WTC11 (cell line): ENCODE data around the gene NR3C1. TPM values are rescaled to one million over a fixed set of nuclear protein-coding genes. Genes with fewer than 3 reads are reported as not detected.

ENCODE experiments used
- ATAC-seq: fragments of 200-7000 bp; cut with Tn5 transposase; 2 replicates; pipeline ENCODE4 v1.10.0; 2021; ENCODE audit warnings: mild to moderate bottlenecking, moderate library complexity
- CTCF ChIA-PET: fragments of 300-600 bp; sonication (Branson Sonifier 250); formaldehyde crosslinking; loops from one replicate; lab custom pipeline; 2021; ENCODE audit warnings: antibody characterized with exemption; lab: Charles Lee
- POLR2A ChIA-PET: fragments of 350-600 bp; sonication (Branson Sonifier 250); formaldehyde crosslinking; loops from one replicate; lab custom pipeline; 2021; ENCODE audit warnings: antibody characterized with exemption; lab: Charles Lee
- DNase-seq: peaks from one replicate; pipeline ENCODE4 v3.0.0; 2021; ENCODE audit warnings: low spot score
- H3K27ac Mint-ChIP-seq: 2 replicates; pipeline ENCODE4 v1.8.0; 2021; ENCODE audit warnings: mixed read lengths
- H3K27me3 Mint-ChIP-seq: 2 replicates; pipeline ENCODE4 v1.8.0; 2021; ENCODE audit warnings: low read depth, mild to moderate bottlenecking, moderate library complexity, mixed read lengths
- H3K36me3 Mint-ChIP-seq: 2 replicates; pipeline ENCODE4 v1.8.0; 2021; ENCODE audit warnings: mixed read lengths
- H3K4me1 Mint-ChIP-seq: 2 replicates; pipeline ENCODE4 v1.8.0; 2022; ENCODE audit warnings: mixed read lengths
- H3K4me3 Mint-ChIP-seq: 2 replicates; pipeline ENCODE4 v1.8.0; 2021; ENCODE audit warnings: mild to moderate bottlenecking, moderate library complexity, mixed read lengths
- H3K9me3 Mint-ChIP-seq: 2 replicates; pipeline ENCODE4 v1.8.0; 2021; ENCODE audit warnings: mixed read lengths
- CREB1 ChIP-seq: sonication (generic); formaldehyde crosslinking; IDR thresholded peaks from 2 replicates; pipeline ENCODE4 v1.8.0; 2023; ENCODE audit warnings: mild to moderate bottlenecking, missing genetic modification reagents
- CREM ChIP-seq: sonication (generic); formaldehyde crosslinking; IDR thresholded peaks from 2 replicates; pipeline ENCODE4 v1.8.1; 2022; ENCODE audit warnings: mild to moderate bottlenecking, missing genetic modification reagents, moderate library complexity
- ELF4 ChIP-seq: sonication (generic); formaldehyde crosslinking; IDR thresholded peaks from 2 replicates; pipeline ENCODE4 v1.8.1; 2022; ENCODE audit warnings: low read depth, mild to moderate bottlenecking, moderate library complexity, missing genetic modification reagents
- GRHL2 ChIP-seq: fragments of 250-450 bp; sonication (Bioruptor Pico); IDR thresholded peaks from 2 replicates; pipeline ENCODE4 v1.8.0; 2022; ENCODE audit warnings: mild to moderate bottlenecking, moderate library complexity; ENCODE audit not compliant: insufficient replicate concordance, severe bottlenecking
- NFE2L1 ChIP-seq: sonication (generic); formaldehyde crosslinking; IDR thresholded peaks from 2 replicates; pipeline ENCODE4 v1.8.1; 2023; ENCODE audit warnings: missing genetic modification reagents
- RELA ChIP-seq: sonication (generic); formaldehyde crosslinking; IDR thresholded peaks from 2 replicates; pipeline ENCODE4 v1.8.1; 2022; ENCODE audit warnings: missing genetic modification reagents, mild to moderate bottlenecking, borderline replicate concordance
- RORB ChIP-seq: fragments of 250-450 bp; sonication (Bioruptor Pico); IDR thresholded peaks from 2 replicates; pipeline ENCODE4 v1.9.0; 2021; ENCODE audit warnings: mild to moderate bottlenecking
- SP1 ChIP-seq: sonication (generic); formaldehyde crosslinking; conservative IDR thresholded peaks from 2 replicates; pipeline ENCODE4 v1.8.1; 2022; ENCODE audit warnings: missing genetic modification reagents
- TEAD4 ChIP-seq: sonication (generic); formaldehyde crosslinking; IDR thresholded peaks from 2 replicates; pipeline ENCODE4 v1.8.0; 2022; ENCODE audit warnings: mild to moderate bottlenecking, missing genetic modification reagents
- ZNF416 ChIP-seq: fragments of 250-450 bp; sonication (Bioruptor Pico); IDR thresholded peaks from 2 replicates; pipeline ENCODE4 v1.9.0; 2021; ENCODE audit warnings: mild to moderate bottlenecking, inconsistent platforms
- total RNA-seq: library from RNA; stranded (reverse); gene quantifications from 3 replicates; pipeline ENCODE4 v1.2.3, GENCODE V29; 2021
- TF ChIP-seq, protein P1 (sequence below): sonication (generic); formaldehyde crosslinking; IDR thresholded peaks from 2 replicates; pipeline ENCODE4 v1.8.0; 2022; ENCODE audit warnings: mild to moderate bottlenecking, missing genetic modification reagents
- TF ChIP-seq, protein P2 (sequence below): sonication (generic); formaldehyde crosslinking; IDR thresholded peaks from 2 replicates; pipeline ENCODE4 v1.8.1; 2022; ENCODE audit warnings: mild to moderate bottlenecking, missing genetic modification reagents, moderate library complexity, borderline replicate concordance
- TF ChIP-seq, protein P3 (sequence below): fragments of 250-450 bp; sonication (Bioruptor Pico); IDR thresholded peaks from 2 replicates; pipeline ENCODE4 v1.9.0; 2021; ENCODE audit warnings: mild to moderate bottlenecking, borderline replicate concordance
- TF ChIP-seq, protein P4 (sequence below): sonication (generic); formaldehyde crosslinking; IDR thresholded peaks from 2 replicates; pipeline ENCODE4 v1.8.0; 2022; ENCODE audit warnings: mild to moderate bottlenecking, missing genetic modification reagents
- TF ChIP-seq, protein P5 (sequence below): sonication (generic); formaldehyde crosslinking; IDR thresholded peaks from 2 replicates; pipeline ENCODE4 v1.8.0; 2022; ENCODE audit warnings: mild to moderate bottlenecking, missing genetic modification reagents
- TF ChIP-seq, protein P6 (sequence below): sonication (generic); formaldehyde crosslinking; IDR thresholded peaks from 2 replicates; pipeline ENCODE4 v1.8.1; 2022; ENCODE audit warnings: low read depth, missing genetic modification reagents, borderline replicate concordance
- TF ChIP-seq, protein P7 (sequence below): sonication (generic); formaldehyde crosslinking; IDR thresholded peaks from 2 replicates; pipeline ENCODE4 v1.8.1; 2023; ENCODE audit warnings: mild to moderate bottlenecking, missing genetic modification reagents, moderate library complexity
- TF ChIP-seq, protein P8 (sequence below): sonication (generic); formaldehyde crosslinking; IDR thresholded peaks from 2 replicates; pipeline ENCODE4 v1.8.1; 2023; ENCODE audit warnings: mild to moderate bottlenecking, moderate library complexity, missing genetic modification reagents
- TF ChIP-seq, protein P9 (sequence below): sonication (generic); formaldehyde crosslinking; IDR thresholded peaks from 2 replicates; pipeline ENCODE4 v1.8.1; 2022; ENCODE audit warnings: mild to moderate bottlenecking, moderate library complexity, missing genetic modification reagents

The NR3C1 gene
- total RNA-seq, 1 experiment from 2014 or later, result 15.0 TPM

DNA sequence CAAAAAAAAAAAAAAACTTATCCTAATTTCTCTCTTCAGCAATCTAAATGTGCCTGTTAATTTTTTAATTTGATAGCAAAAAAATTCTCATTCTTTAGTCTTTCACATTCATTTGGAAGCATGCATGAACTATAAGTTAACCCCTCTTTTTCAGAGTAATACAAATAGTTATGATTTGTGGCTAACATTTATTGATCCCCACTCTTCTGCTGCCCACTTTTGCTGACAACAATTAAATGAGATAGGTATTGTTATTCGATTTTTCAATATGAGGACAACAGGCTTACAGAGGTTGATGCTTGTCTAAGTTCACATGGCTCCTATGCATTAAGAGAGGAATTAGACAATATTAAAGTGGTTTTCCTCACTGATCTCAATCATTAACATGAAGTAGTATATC, 2.9 kb upstream of the NR3C1 start:
- Mint-ChIP-seq H3K36me3 (no peaks in the 10 kb centered on the region), H3K27ac (no peak overlapping the region), H3K4me1 (peaks cover 12% of the 10 kb centered on the region), H3K4me3 (peak overlapping the region; percentile 35; the same call in 1 of the 2 replicates), H3K27me3 (peaks cover 16% of the 10 kb centered on the region), H3K9me3 (peaks cover 7% of the 10 kb centered on the region)
- CTCF ChIA-PET, result no interaction called here
- DNase-seq (no peak), ATAC-seq (no peak)
- POLR2A ChIA-PET, result no interaction called here
- TF ChIP-seq TEAD4 (CRISPR knock-in tag), result no peak
- TF ChIP-seq ZNF416 (CRISPR knock-in tag), result no peak
- TF ChIP-seq, protein P1, sequence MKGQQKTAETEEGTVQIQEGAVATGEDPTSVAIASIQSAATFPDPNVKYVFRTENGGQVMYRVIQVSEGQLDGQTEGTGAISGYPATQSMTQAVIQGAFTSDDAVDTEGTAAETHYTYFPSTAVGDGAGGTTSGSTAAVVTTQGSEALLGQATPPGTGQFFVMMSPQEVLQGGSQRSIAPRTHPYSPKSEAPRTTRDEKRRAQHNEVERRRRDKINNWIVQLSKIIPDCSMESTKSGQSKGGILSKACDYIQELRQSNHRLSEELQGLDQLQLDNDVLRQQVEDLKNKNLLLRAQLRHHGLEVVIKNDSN (CRISPR knock-in tag), result no peak
- no peak for TF ChIP-seq CREM (CRISPR knock-in tag)
- TF ChIP-seq ELF4 (CRISPR knock-in tag), result no peak
- TF ChIP-seq RORB (CRISPR knock-in tag), result no peak

DNA sequence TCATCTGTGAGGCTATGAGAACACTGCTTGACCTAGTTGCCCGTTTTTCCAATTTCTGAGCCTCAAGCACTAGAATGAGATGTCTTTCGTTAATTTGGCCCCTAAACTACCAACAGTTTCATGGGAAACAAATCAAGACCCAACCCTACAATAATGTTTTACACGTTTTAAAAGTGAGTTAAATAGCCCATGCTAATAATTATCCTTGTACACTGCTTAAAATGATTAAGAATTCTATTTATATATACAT, 2.3 kb upstream of the NR3C1 start:
- H3K9me3 Mint-ChIP-seq, result peaks cover 7% of the 10 kb centered on the region
- H3K4me3 Mint-ChIP-seq, result peak overlapping the region; percentile 83
- ATAC-seq (no peak), DNase-seq (no peak)
- POLR2A ChIA-PET, result no interaction called here
- peaks cover 18% of the 10 kb centered on the region for H3K4me1 Mint-ChIP-seq
- peak overlapping the region; percentile 83; the same call in 1 of the 2 replicates for H3K27ac Mint-ChIP-seq
- H3K36me3 Mint-ChIP-seq, result no peaks in the 10 kb centered on the region
- H3K27me3 Mint-ChIP-seq, result peaks cover 23% of the 10 kb centered on the region
- TF ChIP-seq, protein P2, sequence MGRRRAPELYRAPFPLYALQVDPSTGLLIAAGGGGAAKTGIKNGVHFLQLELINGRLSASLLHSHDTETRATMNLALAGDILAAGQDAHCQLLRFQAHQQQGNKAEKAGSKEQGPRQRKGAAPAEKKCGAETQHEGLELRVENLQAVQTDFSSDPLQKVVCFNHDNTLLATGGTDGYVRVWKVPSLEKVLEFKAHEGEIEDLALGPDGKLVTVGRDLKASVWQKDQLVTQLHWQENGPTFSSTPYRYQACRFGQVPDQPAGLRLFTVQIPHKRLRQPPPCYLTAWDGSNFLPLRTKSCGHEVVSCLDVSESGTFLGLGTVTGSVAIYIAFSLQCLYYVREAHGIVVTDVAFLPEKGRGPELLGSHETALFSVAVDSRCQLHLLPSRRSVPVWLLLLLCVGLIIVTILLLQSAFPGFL, result no peak
- TF ChIP-seq SP1 (CRISPR knock-in tag), result no peak
- TF ChIP-seq, protein P3, sequence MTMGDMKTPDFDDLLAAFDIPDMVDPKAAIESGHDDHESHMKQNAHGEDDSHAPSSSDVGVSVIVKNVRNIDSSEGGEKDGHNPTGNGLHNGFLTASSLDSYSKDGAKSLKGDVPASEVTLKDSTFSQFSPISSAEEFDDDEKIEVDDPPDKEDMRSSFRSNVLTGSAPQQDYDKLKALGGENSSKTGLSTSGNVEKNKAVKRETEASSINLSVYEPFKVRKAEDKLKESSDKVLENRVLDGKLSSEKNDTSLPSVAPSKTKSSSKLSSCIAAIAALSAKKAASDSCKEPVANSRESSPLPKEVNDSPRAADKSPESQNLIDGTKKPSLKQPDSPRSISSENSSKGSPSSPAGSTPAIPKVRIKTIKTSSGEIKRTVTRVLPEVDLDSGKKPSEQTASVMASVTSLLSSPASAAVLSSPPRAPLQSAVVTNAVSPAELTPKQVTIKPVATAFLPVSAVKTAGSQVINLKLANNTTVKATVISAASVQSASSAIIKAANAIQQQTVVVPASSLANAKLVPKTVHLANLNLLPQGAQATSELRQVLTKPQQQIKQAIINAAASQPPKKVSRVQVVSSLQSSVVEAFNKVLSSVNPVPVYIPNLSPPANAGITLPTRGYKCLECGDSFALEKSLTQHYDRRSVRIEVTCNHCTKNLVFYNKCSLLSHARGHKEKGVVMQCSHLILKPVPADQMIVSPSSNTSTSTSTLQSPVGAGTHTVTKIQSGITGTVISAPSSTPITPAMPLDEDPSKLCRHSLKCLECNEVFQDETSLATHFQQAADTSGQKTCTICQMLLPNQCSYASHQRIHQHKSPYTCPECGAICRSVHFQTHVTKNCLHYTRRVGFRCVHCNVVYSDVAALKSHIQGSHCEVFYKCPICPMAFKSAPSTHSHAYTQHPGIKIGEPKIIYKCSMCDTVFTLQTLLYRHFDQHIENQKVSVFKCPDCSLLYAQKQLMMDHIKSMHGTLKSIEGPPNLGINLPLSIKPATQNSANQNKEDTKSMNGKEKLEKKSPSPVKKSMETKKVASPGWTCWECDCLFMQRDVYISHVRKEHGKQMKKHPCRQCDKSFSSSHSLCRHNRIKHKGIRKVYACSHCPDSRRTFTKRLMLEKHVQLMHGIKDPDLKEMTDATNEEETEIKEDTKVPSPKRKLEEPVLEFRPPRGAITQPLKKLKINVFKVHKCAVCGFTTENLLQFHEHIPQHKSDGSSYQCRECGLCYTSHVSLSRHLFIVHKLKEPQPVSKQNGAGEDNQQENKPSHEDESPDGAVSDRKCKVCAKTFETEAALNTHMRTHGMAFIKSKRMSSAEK (CRISPR knock-in tag), result no peak
- no peak for TF ChIP-seq NFE2L1 (CRISPR knock-in tag)
- TF ChIP-seq, protein P4, sequence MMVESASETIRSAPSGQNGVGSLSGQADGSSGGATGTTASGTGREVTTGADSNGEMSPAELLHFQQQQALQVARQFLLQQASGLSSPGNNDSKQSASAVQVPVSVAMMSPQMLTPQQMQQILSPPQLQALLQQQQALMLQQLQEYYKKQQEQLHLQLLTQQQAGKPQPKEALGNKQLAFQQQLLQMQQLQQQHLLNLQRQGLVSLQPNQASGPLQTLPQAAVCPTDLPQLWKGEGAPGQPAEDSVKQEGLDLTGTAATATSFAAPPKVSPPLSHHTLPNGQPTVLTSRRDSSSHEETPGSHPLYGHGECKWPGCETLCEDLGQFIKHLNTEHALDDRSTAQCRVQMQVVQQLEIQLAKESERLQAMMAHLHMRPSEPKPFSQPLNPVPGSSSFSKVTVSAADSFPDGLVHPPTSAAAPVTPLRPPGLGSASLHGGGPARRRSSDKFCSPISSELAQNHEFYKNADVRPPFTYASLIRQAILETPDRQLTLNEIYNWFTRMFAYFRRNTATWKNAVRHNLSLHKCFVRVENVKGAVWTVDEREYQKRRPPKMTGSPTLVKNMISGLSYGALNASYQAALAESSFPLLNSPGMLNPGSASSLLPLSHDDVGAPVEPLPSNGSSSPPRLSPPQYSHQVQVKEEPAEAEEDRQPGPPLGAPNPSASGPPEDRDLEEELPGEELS (CRISPR knock-in tag), result no peak
- TF ChIP-seq RELA (CRISPR knock-in tag), result no peak
- TF ChIP-seq, protein P5, sequence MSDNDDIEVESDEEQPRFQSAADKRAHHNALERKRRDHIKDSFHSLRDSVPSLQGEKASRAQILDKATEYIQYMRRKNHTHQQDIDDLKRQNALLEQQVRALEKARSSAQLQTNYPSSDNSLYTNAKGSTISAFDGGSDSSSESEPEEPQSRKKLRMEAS (CRISPR knock-in tag), result no peak
- TF ChIP-seq, protein P6, sequence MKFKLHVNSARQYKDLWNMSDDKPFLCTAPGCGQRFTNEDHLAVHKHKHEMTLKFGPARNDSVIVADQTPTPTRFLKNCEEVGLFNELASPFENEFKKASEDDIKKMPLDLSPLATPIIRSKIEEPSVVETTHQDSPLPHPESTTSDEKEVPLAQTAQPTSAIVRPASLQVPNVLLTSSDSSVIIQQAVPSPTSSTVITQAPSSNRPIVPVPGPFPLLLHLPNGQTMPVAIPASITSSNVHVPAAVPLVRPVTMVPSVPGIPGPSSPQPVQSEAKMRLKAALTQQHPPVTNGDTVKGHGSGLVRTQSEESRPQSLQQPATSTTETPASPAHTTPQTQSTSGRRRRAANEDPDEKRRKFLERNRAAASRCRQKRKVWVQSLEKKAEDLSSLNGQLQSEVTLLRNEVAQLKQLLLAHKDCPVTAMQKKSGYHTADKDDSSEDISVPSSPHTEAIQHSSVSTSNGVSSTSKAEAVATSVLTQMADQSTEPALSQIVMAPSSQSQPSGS, result no peak
- TF ChIP-seq, protein P7, sequence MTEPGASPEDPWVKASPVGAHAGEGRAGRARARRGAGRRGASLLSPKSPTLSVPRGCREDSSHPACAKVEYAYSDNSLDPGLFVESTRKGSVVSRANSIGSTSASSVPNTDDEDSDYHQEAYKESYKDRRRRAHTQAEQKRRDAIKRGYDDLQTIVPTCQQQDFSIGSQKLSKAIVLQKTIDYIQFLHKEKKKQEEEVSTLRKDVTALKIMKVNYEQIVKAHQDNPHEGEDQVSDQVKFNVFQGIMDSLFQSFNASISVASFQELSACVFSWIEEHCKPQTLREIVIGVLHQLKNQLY (CRISPR knock-in tag), result no peak
- TF ChIP-seq GRHL2 (CRISPR knock-in tag), result no peak
- no peak for TF ChIP-seq CREB1 (CRISPR knock-in tag)
- TF ChIP-seq, protein P8, sequence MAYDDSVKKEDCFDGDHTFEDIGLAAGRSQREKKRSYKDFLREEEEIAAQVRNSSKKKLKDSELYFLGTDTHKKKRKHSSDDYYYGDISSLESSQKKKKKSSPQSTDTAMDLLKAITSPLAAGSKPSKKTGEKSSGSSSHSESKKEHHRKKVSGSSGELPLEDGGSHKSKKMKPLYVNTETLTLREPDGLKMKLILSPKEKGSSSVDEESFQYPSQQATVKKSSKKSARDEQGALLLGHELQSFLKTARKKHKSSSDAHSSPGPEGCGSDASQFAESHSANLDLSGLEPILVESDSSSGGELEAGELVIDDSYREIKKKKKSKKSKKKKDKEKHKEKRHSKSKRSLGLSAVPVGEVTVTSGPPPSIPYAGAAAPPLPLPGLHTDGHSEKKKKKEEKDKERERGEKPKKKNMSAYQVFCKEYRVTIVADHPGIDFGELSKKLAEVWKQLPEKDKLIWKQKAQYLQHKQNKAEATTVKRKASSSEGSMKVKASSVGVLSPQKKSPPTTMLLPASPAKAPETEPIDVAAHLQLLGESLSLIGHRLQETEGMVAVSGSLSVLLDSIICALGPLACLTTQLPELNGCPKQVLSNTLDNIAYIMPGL (CRISPR knock-in tag), result no peak
- TF ChIP-seq, protein P9, sequence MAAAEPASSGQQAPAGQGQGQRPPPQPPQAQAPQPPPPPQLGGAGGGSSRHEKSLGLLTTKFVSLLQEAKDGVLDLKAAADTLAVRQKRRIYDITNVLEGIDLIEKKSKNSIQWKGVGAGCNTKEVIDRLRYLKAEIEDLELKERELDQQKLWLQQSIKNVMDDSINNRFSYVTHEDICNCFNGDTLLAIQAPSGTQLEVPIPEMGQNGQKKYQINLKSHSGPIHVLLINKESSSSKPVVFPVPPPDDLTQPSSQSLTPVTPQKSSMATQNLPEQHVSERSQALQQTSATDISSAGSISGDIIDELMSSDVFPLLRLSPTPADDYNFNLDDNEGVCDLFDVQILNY (CRISPR knock-in tag), result no peak
- CTCF ChIA-PET, result no interaction called here
